Nephron (organoid): ENCODE measurements around the gene CD99L2.
A peak's percentile ranks its signal among the peaks of the same experiment; 100 is the strongest.

Experiments
- H3K27ac Mint-ChIP-seq, 3 experiments: 2 replicates each; pipeline ENCODE4 v1.8.0; 2020; ENCODE audit warnings: mixed read lengths in 3 of 3, mild to moderate bottlenecking in 2 of 3, moderate library complexity in 1 of 3
- H3K27me3 Mint-ChIP-seq: 2 replicates; pipeline ENCODE4 v1.8.0; 2021; ENCODE audit warnings: low read depth, mild to moderate bottlenecking, moderate library complexity, mixed read lengths
- H3K36me3 Mint-ChIP-seq: 2 replicates; pipeline ENCODE4 v1.8.0; 2020; ENCODE audit warnings: low read depth, mixed read lengths
- H3K4me1 Mint-ChIP-seq: 2 replicates; pipeline ENCODE4 v1.8.0; 2020; ENCODE audit warnings: mixed read lengths
- H3K4me3 Mint-ChIP-seq, 3 experiments: 2 replicates each; pipeline ENCODE4 v1.8.0; 2020; ENCODE audit warnings: mild to moderate bottlenecking in 3 of 3, mixed read lengths in 3 of 3, moderate library complexity in 2 of 3
- H3K9me3 Mint-ChIP-seq: 2 replicates; pipeline ENCODE4 v1.8.0; 2020; ENCODE audit warnings: mixed read lengths
- CTCF ChIP-seq, 3 experiments: fragments of 200-600 bp; sonication (generic); IDR thresholded peaks; one replicate each; pipeline ENCODE4 v1.5.0; 2021; ENCODE audit warnings: antibody characterized with exemption in 3 of 3; ENCODE audit not compliant: unreplicated experiment in 3 of 3

CD99L2 gene

DNA sequence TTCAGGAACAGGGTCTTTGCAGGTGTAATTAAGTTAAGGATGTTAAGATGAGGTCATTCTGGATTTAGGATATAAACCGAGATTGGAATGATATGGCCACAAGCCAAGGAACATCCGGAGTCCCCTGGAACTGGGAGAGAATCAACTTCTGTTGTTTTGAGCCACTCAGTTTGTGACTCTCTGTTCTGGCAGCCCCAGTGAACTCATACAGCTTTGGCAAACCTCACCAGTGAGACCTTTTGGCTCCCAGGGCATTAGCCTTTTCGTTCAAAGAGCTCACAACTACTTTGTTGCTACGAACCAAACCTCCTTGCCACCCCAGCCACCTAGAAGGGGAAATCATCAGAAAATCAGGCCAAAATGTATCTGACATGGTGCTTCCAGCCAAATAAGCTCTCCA is 124.8 kb downstream of the CD99L2 start:
- no peak overlapping the region for H3K27ac Mint-ChIP-seq
- no peaks in the 10 kb centered on the region for H3K4me1 Mint-ChIP-seq
- peaks cover 13% of the 10 kb centered on the region for H3K36me3 Mint-ChIP-seq
- no peak for TF ChIP-seq CTCF (IDR thresholded peaks at IDR 0.05; ENCODE audit: unreplicated experiment in 3 of 3)
- H3K27me3 Mint-ChIP-seq, result no peaks in the 10 kb centered on the region
- peaks cover 15% of the 10 kb centered on the region for H3K9me3 Mint-ChIP-seq
- no peak overlapping the region for H3K4me3 Mint-ChIP-seq

- no peak for TF ChIP-seq CTCF (IDR thresholded peaks at IDR 0.05; ENCODE audit: unreplicated experiment in 3 of 3)
- Mint-ChIP-seq H3K4me3 (no peak overlapping the region), H3K27ac (no peak overlapping the region), H3K9me3 (peaks cover 15% of the 10 kb centered on the region), H3K27me3 (no peaks in the 10 kb centered on the region), H3K4me1 (no peaks in the 10 kb centered on the region), H3K36me3 (peaks cover 13% of the 10 kb centered on the region)
Measured at GRCh38 chrX:150773117-150773516, 125.4 kb downstream of the CD99L2 start.

DNA sequence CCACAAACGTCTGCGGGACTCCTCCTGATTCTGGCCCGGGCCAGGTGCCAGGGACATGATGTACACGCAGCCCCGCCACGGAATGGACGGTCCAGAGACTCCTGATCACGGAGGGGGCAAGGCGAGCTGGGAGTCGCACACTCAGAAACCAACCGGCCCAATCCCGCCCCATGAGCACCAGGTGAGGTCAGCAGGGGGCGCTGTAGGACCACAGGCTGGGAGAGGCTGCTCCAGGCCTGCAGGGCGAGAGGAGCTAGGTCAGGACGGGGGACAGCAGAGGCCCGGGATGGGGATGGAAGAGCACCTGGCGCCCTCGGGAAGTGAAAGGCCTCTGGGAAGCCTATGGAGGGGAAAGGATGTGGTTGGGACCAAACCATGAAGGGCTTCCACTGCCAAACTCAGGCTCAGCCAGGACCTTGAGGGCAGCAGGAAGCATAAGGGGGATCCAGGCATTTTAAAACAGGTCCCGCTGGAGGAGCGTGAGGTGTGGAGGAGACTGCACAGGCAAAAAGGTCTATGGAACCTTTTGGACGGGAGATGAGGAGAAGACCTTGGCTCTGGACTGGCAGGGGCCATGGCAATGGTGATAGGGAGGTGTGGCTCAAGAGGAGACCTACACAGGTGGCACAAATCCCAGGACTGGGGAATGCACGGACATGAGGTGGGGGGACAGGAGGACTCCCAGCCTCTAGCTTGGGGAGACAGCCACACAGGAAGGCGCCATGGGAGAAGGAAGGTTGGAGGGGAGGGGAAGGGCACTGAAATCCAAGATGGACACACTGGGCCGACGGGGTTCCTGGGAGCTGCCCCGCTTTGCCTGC is 126.1 kb downstream of the CD99L2 start:
- peak; percentile 53 to 65 (median 55) for TF ChIP-seq CTCF (IDR thresholded peaks at IDR 0.05; ENCODE audit: unreplicated experiment in 3 of 3)
- Mint-ChIP-seq H3K4me1 (no peaks in the 10 kb centered on the region), H3K9me3 (peaks cover 15% of the 10 kb centered on the region), H3K27ac (no peak overlapping the region), H3K27me3 (no peaks in the 10 kb centered on the region), H3K36me3 (peaks cover 13% of the 10 kb centered on the region), H3K4me3 (no peak overlapping the region)

GRCh38 chrX:150771116-150771515 is 127.4 kb downstream of the CD99L2 start:
- H3K9me3 Mint-ChIP-seq, result peaks cover 12% of the 10 kb centered on the region
- H3K27ac Mint-ChIP-seq, result no peak overlapping the region
- peaks cover 9% of the 10 kb centered on the region for H3K36me3 Mint-ChIP-seq
- no peak overlapping the region for H3K4me3 Mint-ChIP-seq
- TF ChIP-seq CTCF (IDR thresholded peaks at IDR 0.05; ENCODE audit: unreplicated experiment in 3 of 3), result no peak
- H3K27me3 Mint-ChIP-seq, result no peaks in the 10 kb centered on the region
- H3K4me1 Mint-ChIP-seq, result no peaks in the 10 kb centered on the region

GRCh38 chrX:150770623-150771022 is 127.8 kb downstream of the CD99L2 start:
- H3K27me3 Mint-ChIP-seq, result no peaks in the 10 kb centered on the region
- H3K4me3 Mint-ChIP-seq, result no peak overlapping the region
- H3K4me1 Mint-ChIP-seq, result no peaks in the 10 kb centered on the region
- H3K36me3 Mint-ChIP-seq, result peaks cover 9% of the 10 kb centered on the region
- H3K27ac Mint-ChIP-seq, result no peak overlapping the region
- TF ChIP-seq CTCF (IDR thresholded peaks at IDR 0.05; ENCODE audit: unreplicated experiment in 3 of 3), result no peak
- H3K9me3 Mint-ChIP-seq, result peaks cover 12% of the 10 kb centered on the region

GRCh38 chrX:150769408-150769807 is 129.1 kb downstream of the CD99L2 start:
- no peaks in the 10 kb centered on the region for H3K27me3 Mint-ChIP-seq
- H3K4me1 Mint-ChIP-seq, result peaks cover 5% of the 10 kb centered on the region
- H3K36me3 Mint-ChIP-seq, result peaks cover 7% of the 10 kb centered on the region
- TF ChIP-seq CTCF (IDR thresholded peaks at IDR 0.05; ENCODE audit: unreplicated experiment in 3 of 3), result no peak
- H3K27ac Mint-ChIP-seq, result no peak overlapping the region
- H3K9me3 Mint-ChIP-seq, result peaks cover 10% of the 10 kb centered on the region
- no peak overlapping the region for H3K4me3 Mint-ChIP-seq
